NB4 (cell line): Measurements from ENCODE around the gene KLHL21.
"Not testable (repeated sequence)": the region's sequence is repeated elsewhere in the genome, so short reads cannot be mapped to it uniquely, and the experiment has no call there.

Source experiments
- DNase-seq: peaks from one replicate; pipeline ENCODE4 v3.0.0; 2010; ENCODE audit warnings: low read depth
- H3K4me3 ChIP-seq: one replicate; pipeline ENCODE4 v1.5.1; 2011; ENCODE audit warnings: mild to moderate bottlenecking, low read depth, low read length, moderate library complexity
- CTCF ChIP-seq: IDR thresholded peaks from one replicate; pipeline ENCODE4 v1.5.1; 2012; ENCODE audit warnings: low read depth, low read length
- MAX ChIP-seq: IDR thresholded peaks from 2 replicates; pipeline ENCODE4 v1.6.1; 2011; ENCODE audit warnings: low read depth, low read length
- MYC ChIP-seq: IDR thresholded peaks from 2 replicates; pipeline ENCODE4 v1.6.1; 2011; ENCODE audit warnings: low read depth, low read length
- POLR2A ChIP-seq: IDR thresholded peaks from 2 replicates; pipeline ENCODE4 v1.6.1; 2011; ENCODE audit warnings: mild to moderate bottlenecking; ENCODE audit not compliant: insufficient read length; ENCODE audit errors: extremely low read depth

KLHL21 gene

GRCh38 chr1:6600410-6601048 lies 2.1 kb downstream of the KLHL21 start:
- peak; percentile 49 for DNase-seq
- TF ChIP-seq POLR2A (peak; percentile 11), MYC (no peak)
- H3K4me3 ChIP-seq, result peak overlapping the region; percentile 95

- not testable (repeated sequence) for DNase-seq
- peak overlapping the region; percentile 95 for H3K4me3 ChIP-seq
Measured at GRCh38 chr1:6599991-6600390, 2.7 kb downstream of the KLHL21 start.

GRCh38 chr1:6599141-6599975 lies 3.3 kb downstream of the KLHL21 start:
- H3K4me3 ChIP-seq, result peak overlapping the region; percentile 95
- DNase-seq, result peak; percentile 87
- TF ChIP-seq POLR2A (no peak), MYC (0 out of 2 replicates have a peak, but pooled peaks have one; percentile 14), MAX (peak; percentile 57; the same call in 1 of the 2 replicates)

- no peak overlapping the region for H3K4me3 ChIP-seq
- no peak for DNase-seq
- TF ChIP-seq POLR2A (no peak), CTCF (no peak), MYC (no peak), MAX (no peak)
Measured at GRCh38 chr1:6597777-6598131, 4.9 kb downstream of the KLHL21 start.

DNA sequence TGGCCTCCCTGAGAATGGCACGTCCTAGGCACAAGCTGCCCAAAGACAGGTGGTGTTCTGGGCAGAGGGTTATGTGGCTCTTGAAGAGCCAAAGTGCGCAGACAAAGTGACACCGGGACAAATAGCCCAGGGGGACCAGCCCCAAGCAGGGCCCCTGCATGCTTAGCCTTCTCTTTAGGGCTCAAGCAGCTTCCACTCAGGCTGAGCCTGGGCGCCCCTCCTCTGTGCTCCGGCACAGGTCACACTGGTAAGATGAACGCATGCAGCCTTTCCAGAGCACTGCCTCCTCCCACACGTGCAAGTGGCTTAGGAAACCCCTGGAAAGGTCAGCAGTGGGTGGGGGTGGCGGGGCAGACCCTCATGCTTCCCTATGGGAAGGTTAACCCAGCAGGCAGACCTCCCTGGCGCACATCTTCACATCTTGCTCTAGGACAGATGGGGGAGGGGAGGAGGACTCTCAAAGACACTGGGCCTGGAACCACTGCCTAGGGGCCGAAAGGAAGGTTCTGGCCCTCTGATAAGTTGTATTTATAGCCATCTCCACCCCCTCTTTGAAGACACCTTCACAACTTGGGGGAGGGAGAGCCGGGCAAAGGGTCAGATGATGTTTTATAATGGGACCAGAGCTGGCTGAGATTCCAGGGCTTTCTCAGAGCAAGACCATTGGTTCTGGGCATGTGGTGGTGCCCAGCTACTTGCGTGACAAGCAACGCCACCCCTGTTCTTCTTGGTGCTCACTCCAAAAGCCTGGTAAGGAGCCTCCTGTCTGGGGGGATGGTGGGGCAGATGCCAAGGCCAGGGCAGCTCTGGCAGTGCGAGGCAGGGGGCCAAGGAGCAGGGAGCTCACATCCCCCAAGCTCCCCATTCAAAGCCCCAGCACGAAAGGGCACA lies 5.5 kb downstream of the KLHL21 start:
- no peak for DNase-seq
- no peak overlapping the region for H3K4me3 ChIP-seq
- TF ChIP-seq POLR2A (no peak), CTCF (no peak), MAX (no peak), MYC (no peak)

- TF ChIP-seq CTCF, result no peak
- TF ChIP-seq POLR2A, result no peak
- no peak for TF ChIP-seq MAX
- TF ChIP-seq MYC, result no peak
- no peak for DNase-seq
- no peak overlapping the region for H3K4me3 ChIP-seq
Measured at GRCh38 chr1:6596351-6596750, 6.3 kb downstream of the KLHL21 start.
